ENCODE data around the gene PAGR1. TPM values are rescaled to one million over a fixed set of nuclear protein-coding genes. Genes with fewer than 3 reads are reported as not detected.

PAGR1 gene
- total and polyA plus RNA-seq, 2 of the 13 experiments (the other 11 are each of a cell fraction or from before 2014, with no cell fraction given) = 9.8 to 66.4 TPM

GRCh38 chr16:29848420-29849297 is 32.7 kb downstream of the PAGR1 start (continued):
- TF ChIP-seq, protein P1, sequence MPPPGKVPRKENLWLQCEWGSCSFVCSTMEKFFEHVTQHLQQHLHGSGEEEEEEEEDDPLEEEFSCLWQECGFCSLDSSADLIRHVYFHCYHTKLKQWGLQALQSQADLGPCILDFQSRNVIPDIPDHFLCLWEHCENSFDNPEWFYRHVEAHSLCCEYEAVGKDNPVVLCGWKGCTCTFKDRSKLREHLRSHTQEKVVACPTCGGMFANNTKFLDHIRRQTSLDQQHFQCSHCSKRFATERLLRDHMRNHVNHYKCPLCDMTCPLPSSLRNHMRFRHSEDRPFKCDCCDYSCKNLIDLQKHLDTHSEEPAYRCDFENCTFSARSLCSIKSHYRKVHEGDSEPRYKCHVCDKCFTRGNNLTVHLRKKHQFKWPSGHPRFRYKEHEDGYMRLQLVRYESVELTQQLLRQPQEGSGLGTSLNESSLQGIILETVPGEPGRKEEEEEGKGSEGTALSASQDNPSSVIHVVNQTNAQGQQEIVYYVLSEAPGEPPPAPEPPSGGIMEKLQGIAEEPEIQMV (CRISPR knock-in tag; IDR thresholded peaks at IDR 0.05; ENCODE audit: low read depth) = peak; percentile 73; the same call in 1 of the 2 replicates
- TF ChIP-seq ZBTB33 (CRISPR knock-in tag; IDR thresholded peaks at IDR 0.05) = peak; percentile 80
- TF ChIP-seq ZNF788 (CRISPR knock-in tag; IDR thresholded peaks at IDR 0.05; ENCODE audit: borderline replicate concordance) = peak; percentile 58; the same call in 1 of the 2 replicates
- TF ChIP-seq, protein P2, sequence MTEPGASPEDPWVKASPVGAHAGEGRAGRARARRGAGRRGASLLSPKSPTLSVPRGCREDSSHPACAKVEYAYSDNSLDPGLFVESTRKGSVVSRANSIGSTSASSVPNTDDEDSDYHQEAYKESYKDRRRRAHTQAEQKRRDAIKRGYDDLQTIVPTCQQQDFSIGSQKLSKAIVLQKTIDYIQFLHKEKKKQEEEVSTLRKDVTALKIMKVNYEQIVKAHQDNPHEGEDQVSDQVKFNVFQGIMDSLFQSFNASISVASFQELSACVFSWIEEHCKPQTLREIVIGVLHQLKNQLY (CRISPR knock-in tag; IDR thresholded peaks at IDR 0.05) = no peak
- TF ChIP-seq SOX5 (CRISPR knock-in tag; IDR thresholded peaks at IDR 0.05; ENCODE audit: borderline replicate concordance) = 0 out of 2 replicates have a peak, but pooled peaks have one; percentile 21
- TF ChIP-seq, protein P3, sequence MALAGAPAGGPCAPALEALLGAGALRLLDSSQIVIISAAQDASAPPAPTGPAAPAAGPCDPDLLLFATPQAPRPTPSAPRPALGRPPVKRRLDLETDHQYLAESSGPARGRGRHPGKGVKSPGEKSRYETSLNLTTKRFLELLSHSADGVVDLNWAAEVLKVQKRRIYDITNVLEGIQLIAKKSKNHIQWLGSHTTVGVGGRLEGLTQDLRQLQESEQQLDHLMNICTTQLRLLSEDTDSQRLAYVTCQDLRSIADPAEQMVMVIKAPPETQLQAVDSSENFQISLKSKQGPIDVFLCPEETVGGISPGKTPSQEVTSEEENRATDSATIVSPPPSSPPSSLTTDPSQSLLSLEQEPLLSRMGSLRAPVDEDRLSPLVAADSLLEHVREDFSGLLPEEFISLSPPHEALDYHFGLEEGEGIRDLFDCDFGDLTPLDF (CRISPR knock-in tag; IDR thresholded peaks at IDR 0.05) = no peak
- peak; percentile 56; the same call in 1 of the 2 replicates for TF ChIP-seq GATAD2A (CRISPR knock-in tag; IDR thresholded peaks at IDR 0.05)
- TF ChIP-seq KDM2A (CRISPR knock-in tag; IDR thresholded peaks at IDR 0.05; ENCODE audit: borderline replicate concordance, low read depth) = peak; percentile 91
- TF ChIP-seq KIAA2018 (CRISPR knock-in tag; IDR thresholded peaks at IDR 0.05; ENCODE audit: borderline replicate concordance) = no peak
- 0 out of 2 replicates have a peak, but pooled peaks have one; percentile 9 for TF ChIP-seq BCL6 (CRISPR knock-in tag; IDR thresholded peaks at IDR 0.05)
- TF ChIP-seq, protein P4, sequence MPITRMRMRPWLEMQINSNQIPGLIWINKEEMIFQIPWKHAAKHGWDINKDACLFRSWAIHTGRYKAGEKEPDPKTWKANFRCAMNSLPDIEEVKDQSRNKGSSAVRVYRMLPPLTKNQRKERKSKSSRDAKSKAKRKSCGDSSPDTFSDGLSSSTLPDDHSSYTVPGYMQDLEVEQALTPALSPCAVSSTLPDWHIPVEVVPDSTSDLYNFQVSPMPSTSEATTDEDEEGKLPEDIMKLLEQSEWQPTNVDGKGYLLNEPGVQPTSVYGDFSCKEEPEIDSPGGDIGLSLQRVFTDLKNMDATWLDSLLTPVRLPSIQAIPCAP (CRISPR knock-in tag; IDR thresholded peaks at IDR 0.05; ENCODE audit: low read depth) = no peak
- TF ChIP-seq TBX2 (CRISPR knock-in tag; IDR thresholded peaks at IDR 0.05; ENCODE audit: borderline replicate concordance) = peak; percentile 54; the same call in 1 of the 2 replicates
- no peak for TF ChIP-seq PAF1 (CRISPR knock-in tag; IDR thresholded peaks at IDR 0.05)

Measured in HepG2 (cell line).